ENCODE results near the gene PCDH9.

DNA sequence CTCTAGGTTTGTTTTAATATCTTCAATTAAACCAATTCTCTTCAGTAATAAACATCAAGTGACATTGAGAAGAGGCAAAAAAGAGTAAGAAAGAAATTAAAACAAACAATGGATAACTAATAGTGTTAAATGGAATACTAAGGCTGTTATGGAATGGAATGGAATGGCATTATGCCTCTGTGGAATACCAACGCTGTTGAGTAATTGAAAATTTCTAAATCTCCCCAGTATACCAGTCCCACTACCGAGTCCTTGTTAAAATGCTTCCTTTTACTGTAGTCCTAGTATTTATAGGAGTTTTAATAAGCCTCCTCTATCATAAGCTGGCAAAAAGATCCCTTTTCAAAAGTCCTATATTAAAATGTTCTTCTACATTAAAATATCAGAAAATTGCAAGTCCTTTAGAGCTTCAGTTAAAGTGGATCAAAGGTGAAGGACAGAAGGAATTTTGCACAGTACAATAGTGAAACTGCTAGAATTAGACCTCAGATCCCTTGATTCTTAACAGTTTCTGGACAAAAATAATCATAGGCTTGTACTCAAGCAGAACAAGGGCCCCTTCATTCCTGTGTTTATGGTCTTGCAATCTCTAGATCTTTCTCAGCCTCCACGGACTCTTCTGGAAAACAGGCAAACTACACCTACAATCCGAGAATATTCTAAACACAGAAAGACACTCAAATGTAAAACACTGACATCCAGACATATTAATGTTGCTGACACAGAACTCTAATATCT, 128.2 kb downstream of the PCDH9 start:
- no peak for TF ChIP-seq SUZ12 (IDR thresholded peaks at IDR 0.05; ENCODE audit: extremely low read depth, insufficient read depth, insufficient read length)
- no peak for TF ChIP-seq YY1 (IDR thresholded peaks at IDR 0.05; ENCODE audit: insufficient read depth, insufficient read length)

Data from NT2/D1 (cell line).